Measurements from ENCODE around the gene NDUFB8.

Gene NDUFB8

DNA sequence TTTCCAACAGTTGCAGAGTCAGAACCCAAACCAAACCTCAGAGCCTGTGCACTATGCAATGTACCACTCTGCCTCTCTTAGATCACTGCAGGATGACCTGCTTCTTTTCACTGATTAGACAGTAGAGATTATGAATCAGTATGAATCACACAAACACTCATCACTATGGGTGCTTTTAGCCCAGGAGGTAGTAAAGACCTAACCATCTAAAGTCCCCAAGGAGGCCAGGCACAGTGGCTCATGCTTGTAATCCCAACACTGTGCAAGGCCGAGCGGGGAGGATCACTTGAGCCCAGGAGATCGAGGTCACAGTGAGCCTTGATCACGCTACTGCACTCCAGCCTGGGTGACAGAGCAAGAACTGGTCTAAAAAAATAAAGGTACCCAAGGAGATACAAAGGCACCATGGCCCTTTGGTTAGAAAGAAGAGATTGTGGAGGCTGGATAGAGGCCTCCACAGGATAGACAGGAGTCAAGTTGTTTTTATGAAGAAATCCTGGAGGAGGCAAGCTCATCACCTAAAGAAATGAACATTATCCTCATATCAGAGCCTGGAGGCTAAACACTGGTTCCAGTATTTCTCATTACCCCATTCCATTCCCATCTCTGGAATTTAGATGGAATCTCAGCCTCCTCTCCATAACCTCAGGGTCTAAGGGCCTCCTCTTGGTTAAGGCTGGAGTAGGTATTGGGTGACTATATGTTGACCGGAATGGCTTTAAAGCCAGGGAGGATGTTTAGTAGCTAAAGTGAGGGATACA lies 22.9 kb downstream of the NDUFB8 start:
- no peak for DNase-seq (ENCODE audit: low spot score)

DNA sequence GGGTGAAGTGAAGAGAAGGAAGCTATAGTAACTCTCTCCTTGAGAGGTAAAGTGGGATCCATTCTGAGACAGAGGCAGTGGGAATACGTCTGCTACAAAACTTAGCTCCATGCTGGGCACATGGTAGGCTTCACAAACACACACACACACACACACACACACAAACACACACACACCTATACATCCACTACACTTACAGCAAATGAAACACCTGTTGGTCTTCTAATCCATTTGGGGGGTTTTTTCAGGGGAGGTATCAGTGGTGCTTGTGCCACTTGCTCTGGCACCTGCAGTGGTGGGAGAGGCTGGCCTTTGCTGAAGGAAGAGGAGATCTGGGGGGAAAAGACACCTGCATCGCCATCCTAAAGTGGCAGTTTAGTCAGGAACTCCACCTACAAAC lies 24.5 kb downstream of the NDUFB8 start:
- DNase-seq (ENCODE audit: low spot score), result no peak

DNA sequence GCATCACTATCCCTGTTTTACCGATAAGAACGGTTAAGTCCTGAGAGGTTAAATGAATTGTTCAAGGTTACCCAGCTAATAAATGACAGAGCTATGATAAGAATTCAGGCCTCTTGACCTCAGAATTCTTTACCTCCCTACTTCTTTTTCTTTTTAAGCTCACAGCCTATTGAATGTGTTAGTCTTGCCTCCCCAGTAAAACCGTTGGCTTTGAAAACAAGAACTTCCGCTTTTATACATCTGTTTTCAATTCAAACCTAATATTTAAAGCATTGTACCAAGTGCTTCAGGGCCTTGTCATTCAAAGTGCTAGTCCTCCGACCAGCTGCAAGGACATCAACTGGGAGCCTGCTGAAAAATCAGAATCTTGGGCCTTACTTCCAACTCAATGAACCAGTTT lies 25.6 kb downstream of the NDUFB8 start:
- no peak for DNase-seq (ENCODE audit: low spot score)

DNA sequence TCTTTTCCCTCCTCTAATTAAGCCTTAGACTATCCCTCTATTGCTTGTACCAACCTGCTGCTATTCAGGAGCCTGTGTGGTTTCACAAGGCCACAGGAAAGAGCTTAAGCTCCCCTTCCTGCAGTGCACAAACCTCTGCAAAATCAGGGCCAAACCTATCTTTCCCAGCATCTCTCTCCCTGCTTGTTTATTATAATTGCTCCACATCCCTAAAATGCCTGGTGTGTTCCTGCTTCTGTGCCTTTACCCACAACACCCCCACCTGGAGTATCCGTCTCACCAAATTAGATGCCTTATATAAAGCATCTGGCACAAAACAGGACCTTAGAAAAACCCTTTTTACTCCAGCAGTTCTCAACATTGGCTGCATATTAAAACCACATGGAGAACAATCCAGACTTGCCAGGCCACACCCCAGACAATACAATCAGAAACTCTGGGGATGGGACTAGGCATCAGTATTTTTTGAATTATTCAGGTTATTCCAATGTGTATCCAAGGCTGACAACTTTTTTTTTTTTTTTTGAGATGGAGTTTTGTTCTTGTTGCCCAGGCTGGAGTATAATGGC lies 26.7 kb downstream of the NDUFB8 start:
- no peak for DNase-seq (ENCODE audit: low spot score)

DNA sequence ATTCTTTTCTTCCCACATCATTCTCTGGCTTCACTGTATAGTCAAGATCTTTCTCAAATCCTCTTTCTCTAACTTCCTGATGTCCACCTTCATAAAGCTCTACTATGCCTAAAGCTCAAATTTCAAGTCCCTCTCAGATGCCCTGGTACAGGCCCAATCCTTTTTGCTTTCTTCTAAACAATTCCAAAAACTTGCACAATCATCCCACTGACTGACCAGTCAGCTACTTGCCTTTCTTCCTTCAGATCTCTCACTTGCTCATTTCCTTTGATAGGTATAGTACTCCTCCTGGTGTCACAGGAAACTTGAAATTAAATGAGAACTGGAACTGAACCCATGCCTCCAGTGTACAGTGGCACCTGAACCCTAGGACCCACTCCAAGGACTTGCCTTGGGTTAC lies 28.2 kb downstream of the NDUFB8 start:
- DNase-seq (ENCODE audit: low spot score), result no peak

DNA sequence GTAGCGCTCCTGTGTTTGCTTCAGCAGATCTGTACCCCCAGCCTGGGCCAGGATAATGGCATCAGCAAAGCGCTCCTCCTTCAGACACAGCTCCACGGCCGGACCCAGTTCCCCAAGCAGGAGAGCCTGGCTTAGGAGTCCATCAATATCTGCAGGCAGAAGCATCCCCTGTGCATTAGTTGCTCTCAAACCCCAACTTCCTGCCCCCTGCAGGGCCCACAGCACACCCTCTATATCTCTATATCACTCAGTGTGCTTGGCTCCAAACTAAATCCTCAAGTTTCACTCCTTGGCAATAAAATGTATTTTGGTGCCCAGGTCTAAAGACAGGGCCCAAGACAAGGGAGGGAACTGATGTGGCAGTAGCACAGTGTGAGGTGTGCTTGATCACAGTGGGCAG lies 31.6 kb downstream of the NDUFB8 start:
- no peak for DNase-seq (ENCODE audit: low spot score)

DNA sequence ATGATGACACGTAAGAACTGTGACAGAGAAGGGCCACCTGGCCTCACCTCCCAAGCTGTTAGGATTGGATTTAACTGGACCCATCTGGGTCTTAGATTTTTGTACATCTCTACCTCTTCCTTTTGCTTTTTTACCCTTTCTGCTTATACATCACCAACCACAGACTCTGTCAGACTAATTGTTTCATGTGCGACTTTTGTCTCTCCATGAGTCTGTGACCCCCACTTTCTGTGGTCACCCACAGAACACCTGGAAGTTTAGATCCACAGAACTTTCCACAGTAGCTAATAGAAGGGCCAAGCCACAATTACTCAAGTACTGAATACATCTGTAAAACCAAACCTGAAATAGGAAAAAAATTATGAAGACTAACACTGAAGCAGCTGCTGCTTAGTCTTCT lies 33.1 kb downstream of the NDUFB8 start:
- DNase-seq (ENCODE audit: low spot score), result no peak

DNA sequence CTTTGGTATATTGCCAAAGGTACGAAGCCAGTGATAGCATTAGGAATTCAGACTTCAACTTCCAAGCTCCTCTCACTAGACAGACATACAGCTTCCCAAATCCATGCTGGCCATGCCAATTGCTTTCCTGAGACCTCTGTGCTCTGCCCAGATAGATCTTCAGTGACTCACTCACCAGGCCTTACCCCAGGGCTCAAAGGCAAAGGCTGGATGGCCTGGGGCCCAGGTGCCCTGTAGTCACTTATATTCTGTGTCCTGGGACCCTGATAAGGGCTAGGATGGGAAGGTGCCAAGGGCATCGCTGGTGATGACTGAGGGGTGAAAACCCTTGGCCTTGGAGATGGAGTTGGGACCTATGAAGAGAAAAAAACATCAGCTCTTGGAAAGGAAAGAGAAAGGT lies 39.1 kb downstream of the NDUFB8 start:
- no peak for DNase-seq (ENCODE audit: low spot score)

DNA sequence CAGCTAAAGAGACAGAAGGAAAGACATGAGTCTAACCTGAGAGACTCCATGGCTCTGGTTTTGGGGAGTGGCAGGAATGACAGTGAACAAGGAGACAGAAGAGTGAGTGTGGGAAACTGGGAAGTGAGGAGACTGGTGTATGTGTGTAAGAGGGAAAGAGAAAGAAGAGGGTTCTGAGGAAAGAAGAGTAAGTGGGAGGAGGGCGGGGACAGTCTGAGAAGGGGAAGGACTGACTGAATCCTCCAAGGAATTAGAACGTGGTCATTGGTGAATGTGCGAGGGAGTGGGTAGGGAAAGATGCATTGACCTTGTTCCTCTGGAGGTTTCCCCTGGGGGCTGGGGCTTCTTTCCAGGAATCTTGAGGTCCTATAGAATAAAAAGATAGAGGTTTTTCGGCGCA lies 40.3 kb downstream of the NDUFB8 start:
- no peak for DNase-seq (ENCODE audit: low spot score)

DNA sequence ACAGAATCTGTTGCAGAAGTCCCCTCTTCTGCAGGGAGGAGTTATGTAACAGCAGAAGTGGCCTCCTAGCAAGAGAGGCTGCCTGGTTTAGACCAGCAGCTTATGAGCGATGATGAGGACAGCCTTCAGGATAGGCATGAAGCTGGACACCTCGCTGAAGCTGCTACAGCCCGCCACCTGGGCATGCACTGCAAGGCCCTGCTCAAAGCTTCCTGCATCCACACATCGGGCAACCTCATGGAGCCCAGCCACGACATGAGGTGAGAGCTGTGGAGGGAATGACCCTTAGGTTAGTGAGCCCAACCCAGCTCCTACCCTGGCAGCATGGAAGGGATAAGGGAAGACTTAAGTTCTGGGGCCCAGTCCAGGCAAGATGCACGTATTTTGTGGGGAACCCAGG lies 42.1 kb downstream of the NDUFB8 start:
- no peak for DNase-seq (ENCODE audit: low spot score)

DNA sequence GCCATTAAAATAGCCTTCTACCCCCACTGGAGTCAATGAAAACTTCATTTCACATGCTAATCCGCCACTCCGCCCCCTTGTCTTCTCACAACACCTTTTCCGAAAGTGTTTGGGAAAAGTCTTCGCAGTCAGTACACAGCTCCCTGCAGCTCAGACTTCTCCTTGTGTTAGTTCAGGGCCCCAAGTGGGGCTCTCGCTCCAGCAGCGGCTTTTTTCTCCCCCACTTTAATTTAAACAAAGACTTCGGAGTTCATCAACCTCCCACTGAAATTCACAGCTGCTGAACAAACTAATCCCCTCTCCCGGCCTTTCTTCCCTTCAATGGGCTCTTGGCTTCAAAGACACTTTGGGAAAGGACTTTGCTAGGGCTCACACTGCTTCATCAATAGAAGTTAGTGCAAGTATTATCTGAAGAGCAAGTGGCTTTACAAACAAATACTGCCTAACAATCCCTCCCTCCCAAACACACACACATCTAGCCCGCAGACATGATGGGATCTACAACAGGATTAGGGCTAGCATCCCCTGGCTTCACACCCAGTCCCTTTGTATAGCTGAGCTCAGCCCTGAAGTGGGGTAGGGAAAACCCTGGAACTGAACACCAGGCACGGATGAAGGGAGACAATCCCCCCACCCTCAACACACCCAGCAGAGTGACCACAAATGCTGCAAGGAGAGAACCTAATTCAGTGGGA lies 43.7 kb downstream of the NDUFB8 start:
- DNase-seq (ENCODE audit: low spot score), result no peak

DNA sequence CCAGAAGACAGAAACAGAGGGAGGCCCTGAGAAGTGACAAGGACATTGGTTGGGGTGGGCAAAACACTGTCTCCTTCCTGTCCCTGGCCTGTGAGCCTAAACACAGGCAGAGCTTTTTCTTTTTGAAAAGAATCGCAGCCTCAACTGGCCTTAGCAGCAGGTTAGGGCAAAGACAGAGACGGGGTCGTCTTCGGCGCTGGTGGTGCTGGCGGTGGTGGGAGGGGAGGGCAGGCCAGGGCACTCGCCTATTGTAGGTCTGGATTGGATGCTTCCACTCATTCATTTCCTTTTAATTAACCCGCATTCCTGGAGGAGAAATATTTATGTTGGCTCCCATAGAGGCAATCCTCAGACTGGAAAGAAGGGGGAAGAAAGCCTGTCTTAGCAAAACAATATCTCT lies 44.3 kb downstream of the NDUFB8 start:
- no peak for DNase-seq (ENCODE audit: low spot score)

DNA sequence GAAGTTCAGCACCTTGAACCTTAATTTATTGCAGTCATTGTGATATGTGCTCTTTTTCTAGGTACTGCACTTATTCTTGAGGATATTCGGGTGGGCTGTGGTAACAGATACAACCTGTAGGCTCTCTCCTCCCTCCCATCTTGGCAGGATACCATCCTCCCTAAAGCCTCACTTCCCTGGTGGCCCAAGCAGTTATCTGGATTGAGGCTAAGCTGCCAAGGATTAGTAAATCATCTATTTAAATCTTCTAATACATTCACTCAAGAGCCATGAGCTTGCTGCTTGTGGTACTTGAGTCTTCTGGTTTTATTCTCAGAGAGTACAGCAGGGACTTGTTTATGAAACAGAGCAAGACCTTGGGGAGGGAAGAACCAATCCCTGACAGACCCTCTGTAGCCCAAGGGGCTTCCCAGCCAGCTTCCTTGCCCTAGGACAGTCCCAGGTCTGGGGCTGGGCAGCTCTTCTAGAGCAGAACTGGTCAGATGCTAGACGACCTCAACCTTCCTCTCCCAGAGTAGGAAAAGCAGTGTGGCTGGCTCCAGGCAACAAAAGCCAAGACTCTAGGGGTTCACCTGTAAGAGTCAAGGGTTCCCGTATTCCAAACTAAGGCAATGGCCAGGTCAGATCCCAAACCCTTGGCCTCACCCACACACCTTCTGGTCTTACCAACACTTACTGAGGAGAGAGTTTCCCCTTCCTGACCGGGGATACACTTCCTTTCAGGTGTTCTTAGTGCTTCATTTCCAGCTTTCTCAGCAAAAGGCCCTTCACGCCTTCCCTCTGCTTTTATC lies 45.6 kb downstream of the NDUFB8 start:
- DNase-seq (ENCODE audit: low spot score), result no peak

DNA sequence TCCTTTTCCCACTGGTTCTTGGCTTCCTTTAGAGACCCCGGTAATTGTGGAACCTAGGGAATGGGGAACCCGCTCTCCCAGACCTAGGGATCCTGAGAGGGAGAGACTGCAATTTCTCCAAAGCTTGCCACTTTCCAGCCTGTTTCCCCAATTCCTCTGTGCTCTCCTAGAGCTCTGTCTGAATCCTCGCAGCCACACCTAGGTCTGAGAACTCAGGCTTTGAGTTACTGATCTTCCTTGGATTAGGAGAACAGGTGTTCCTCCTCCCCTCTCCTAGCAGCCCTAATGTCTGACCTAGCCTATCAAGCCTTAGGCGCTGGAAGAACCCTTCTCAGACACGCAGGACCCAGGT lies 46.9 kb downstream of the NDUFB8 start:
- DNase-seq (ENCODE audit: low spot score), result no peak

DNA sequence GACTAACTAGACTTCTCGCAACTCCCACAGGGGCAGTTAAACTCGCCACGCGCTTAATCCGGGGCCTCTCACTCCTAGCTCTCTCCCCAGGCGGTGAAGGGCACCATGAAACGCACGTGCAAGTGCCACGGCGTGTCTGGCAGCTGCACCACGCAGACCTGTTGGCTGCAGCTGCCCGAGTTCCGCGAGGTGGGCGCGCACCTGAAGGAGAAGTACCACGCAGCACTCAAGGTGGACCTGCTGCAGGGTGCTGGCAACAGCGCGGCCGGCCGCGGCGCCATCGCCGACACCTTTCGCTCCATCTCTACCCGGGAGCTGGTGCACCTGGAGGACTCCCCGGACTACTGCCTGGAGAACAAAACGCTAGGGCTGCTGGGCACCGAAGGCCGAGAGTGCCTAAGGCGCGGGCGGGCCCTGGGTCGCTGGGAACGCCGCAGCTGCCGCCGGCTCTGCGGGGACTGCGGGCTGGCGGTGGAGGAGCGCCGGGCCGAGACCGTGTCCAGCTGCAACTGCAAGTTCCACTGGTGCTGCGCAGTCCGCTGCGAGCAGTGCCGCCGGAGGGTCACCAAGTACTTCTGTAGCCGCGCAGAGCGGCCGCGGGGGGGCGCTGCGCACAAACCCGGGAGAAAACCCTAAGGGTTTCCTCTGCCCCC lies 47.4 kb downstream of the NDUFB8 start:
- peak; percentile 80 for DNase-seq (ENCODE audit: low spot score)

DNA sequence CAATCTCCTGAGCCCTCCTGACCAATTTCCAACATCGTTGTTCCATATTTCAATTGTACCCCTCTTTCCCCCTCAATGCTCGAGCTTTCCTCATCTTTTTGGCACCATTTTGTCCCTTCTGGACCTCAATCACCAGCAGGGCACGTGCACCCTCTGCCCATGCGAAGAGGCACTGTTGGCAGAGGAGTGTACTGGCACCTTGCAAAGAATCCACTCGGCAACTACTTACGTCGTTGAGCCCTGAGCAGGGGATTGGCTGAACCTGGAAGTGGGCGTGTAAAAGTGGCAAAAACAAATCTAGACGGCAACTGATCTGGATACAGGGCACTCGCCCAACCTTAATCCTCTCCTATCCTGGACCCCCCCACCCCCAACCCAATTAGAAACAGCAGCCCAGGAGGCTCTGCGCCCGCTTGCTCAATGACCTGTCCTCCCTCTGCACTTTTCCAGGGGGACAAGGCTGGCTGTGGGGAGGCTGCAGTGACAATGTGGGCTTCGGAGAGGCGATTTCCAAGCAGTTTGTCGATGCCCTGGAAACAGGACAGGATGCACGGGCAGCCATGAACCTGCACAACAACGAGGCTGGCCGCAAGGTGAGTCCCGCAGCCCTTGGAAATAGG lies 48.1 kb downstream of the NDUFB8 start:
- DNase-seq (ENCODE audit: low spot score), result peak; percentile 72

DNA sequence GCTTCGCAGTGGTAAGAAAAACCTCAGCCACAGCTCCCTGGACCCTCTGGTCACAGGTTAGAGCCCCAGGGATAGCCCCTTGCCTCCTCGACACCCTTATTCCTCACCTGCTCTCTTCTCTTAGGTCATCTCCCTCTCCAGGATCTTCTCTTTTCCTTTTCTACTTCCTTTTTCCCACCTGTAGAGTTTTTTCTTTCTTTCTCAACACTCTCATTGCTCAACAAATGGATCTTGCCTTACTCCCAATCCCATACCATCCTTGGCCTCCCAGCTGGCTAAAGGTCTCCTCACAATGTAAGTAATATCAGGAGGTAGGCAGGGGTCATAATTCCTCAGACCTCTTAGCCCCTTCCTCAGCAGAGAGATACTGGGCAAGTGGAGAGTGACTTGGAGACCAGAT lies 49.7 kb downstream of the NDUFB8 start:
- DNase-seq (ENCODE audit: low spot score), result no peak

DNA sequence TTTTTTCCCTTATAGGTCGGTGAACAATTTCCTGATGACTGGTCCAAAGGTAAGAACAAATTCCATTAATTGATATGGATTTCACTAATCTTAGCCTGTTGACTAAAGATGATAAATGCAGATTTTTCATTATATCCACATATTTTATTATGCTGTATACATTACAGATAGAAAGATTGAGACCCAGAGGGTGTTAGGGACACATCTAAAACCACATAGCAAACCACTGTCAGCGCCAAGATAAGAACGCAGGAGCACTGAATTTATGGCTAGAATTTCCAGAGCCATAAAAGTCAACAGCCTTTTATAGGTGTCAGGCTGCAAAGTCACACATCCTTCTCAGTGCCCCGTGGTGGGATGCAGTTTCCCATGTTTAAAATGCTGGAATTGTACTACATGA lies 50.6 kb downstream of the NDUFB8 start:
- no peak for DNase-seq (ENCODE audit: low spot score)

DNA sequence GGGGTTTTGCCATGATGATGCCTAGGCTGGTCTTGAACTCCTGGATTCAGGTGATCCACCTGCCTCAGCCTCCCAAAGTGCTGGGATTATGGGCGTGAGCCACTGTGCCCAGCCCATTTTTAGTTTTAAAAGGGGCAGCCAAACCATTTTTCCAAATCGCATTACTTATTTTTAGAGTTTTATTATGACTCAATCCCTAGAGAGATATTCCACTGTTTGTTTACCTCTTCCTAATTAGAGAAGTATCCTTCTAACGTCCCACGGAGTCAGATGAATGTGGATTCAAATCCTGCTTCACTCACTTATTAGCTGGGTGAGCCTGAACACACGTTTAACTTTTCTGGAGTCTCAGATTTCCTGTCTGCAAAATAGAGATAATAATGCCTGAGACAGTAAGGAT lies 51.7 kb downstream of the NDUFB8 start:
- no peak for DNase-seq (ENCODE audit: low spot score)
